Activated CD8-positive, alpha-beta memory T cell treated with anti-CD3 and anti-CD28 coated beads, Interleukin-2, amount 50 U/mL, for 4 hours (primary cell): Measurements from ENCODE around the gene ALG14.
"Not testable (repeated sequence)": the region's sequence is repeated elsewhere in the genome, so short reads cannot be mapped to it uniquely, and the experiment has no call there.

Experiments used
- DNase-seq: peaks from one replicate; pipeline ENCODE4 v3.0.0-alpha.2; 2020

ALG14 gene

GRCh38 chr1:95072532-95073419 is at the start of gene ALG14:
ALG14 (minus strand) TSS chr1:95072951; CDS start chr1:95072898, 53 bp downstream.
- DNase-seq = peak; percentile 91

- DNase-seq = no peak
Measured at GRCh38 chr1:95122151-95122697, 49.5 kb upstream of the ALG14 start.

- no peak for DNase-seq
Measured at GRCh38 chr1:95119273-95119672, 46.5 kb upstream of the ALG14 start.

- DNase-seq = no peak
Measured at GRCh38 chr1:95118710-95119109, 46.0 kb upstream of the ALG14 start.

GRCh38 chr1:95118067-95118499 is 45.3 kb upstream of the ALG14 start:
- DNase-seq = peak; percentile 31

- peak; percentile 52 for DNase-seq
Measured at GRCh38 chr1:95117207-95118066, 44.7 kb upstream of the ALG14 start, which contains the start of gene TLCD4. TLCD4 (plus strand) TSS chr1:95117355; CDS start chr1:95143902, 26,547 bp downstream.

GRCh38 chr1:95116580-95117206 is 43.9 kb upstream of the ALG14 start:
- peak; percentile 47 for DNase-seq

- no peak for DNase-seq
Measured at GRCh38 chr1:95115708-95116137, 43.0 kb upstream of the ALG14 start.

GRCh38 chr1:95113684-95114083 is 40.9 kb upstream of the ALG14 start:
- no peak for DNase-seq

- no peak for DNase-seq
Measured at GRCh38 chr1:95111014-95111413, 38.3 kb upstream of the ALG14 start.

GRCh38 chr1:95108792-95109191 is 36.0 kb upstream of the ALG14 start:
- no peak for DNase-seq

GRCh38 chr1:95098196-95098595 is 25.4 kb upstream of the ALG14 start:
- no peak for DNase-seq

GRCh38 chr1:95097426-95097825 is 24.7 kb upstream of the ALG14 start:
- DNase-seq = no peak

GRCh38 chr1:95096218-95096841 is 23.6 kb upstream of the ALG14 start:
- DNase-seq = no peak

- DNase-seq = no peak
Measured at GRCh38 chr1:95095833-95096217, 23.1 kb upstream of the ALG14 start.

- DNase-seq = no peak
Measured at GRCh38 chr1:95094923-95095322, 22.2 kb upstream of the ALG14 start.

GRCh38 chr1:95093296-95093695 is 20.5 kb upstream of the ALG14 start:
- DNase-seq = no peak

- DNase-seq = not testable (repeated sequence)
Measured at GRCh38 chr1:95092891-95093290, 20.1 kb upstream of the ALG14 start.

GRCh38 chr1:95091290-95091689 is 18.5 kb upstream of the ALG14 start:
- DNase-seq = not testable (repeated sequence)

- no peak for DNase-seq
Measured at GRCh38 chr1:95089650-95090287, 17.0 kb upstream of the ALG14 start.

- no peak for DNase-seq
Measured at GRCh38 chr1:95088303-95088702, 15.6 kb upstream of the ALG14 start.
